ENCODE data around the gene CLCN2. TPM values are rescaled to one million over a fixed set of nuclear protein-coding genes. Genes with fewer than 3 reads are reported as not detected.
A peak's percentile ranks its signal among the peaks of the same experiment; 100 is the strongest.

The CLCN2 gene
- total RNA-seq, 4 donors from 2014 or later, result 0.77 to 20.8 (median 7.3) TPM

- intact Hi-C loops (cut with DNase I; ENCODE audit: low total_unique reads), result no loop called here
- Histone ChIP-seq H3K4me3 (no peak overlapping the region), H3K4me1 (peaks cover 0 to 5% of the 10 kb centered on the region in 2 donors), H3K36me3 (no peaks in the 10 kb centered on the region), H3K27me3 (no peaks in the 10 kb centered on the region), H3K27ac (no peak overlapping the region), H3K9me3 (no peaks in the 10 kb centered on the region)
- TF ChIP-seq CTCF (IDR thresholded peaks at IDR 0.05) (no peak), POLR2A (IDR thresholded peaks at IDR 0.05) (no peak)
- DNase-seq, result no peak
Observed at GRCh38 chr3:184296616-184297015, 64.8 kb downstream of the CLCN2 start.

Small RNA genes lying within 50 kb of the gene (small RNA-seq; reads per million reads assigned to genes)
- 859 reads per million, percentile 97 among the genes with 10 or more reads in this experiment for gene SNORD66

Other genes with a start within 250 kb of the CLCN2 start
- gene EIF2B5, start 226.2 kb downstream of the CLCN2 start, total RNA-seq, result 10 to 100 TPM in 3 of 4 donors, 1 to 10 TPM in 1; 6.5 to 48.0 (median 32.3) TPM
- gene DVL3, start 206.2 kb downstream of the CLCN2 start, total RNA-seq, result 10 to 100 TPM; 20.5 to 86.3 (median 57.4) TPM
- gene AP2M1, start 186.8 kb downstream of the CLCN2 start, total RNA-seq, result 100 to 1,000 TPM in 3 of 4 donors, 10 to 100 TPM in 1; 81.8 to 248 (median 172) TPM
- gene ABCF3, start 175.4 kb downstream of the CLCN2 start, total RNA-seq, result 10 to 100 TPM; 11.8 to 73.0 (median 36.8) TPM
- gene VWA5B2, start 132.0 kb downstream of the CLCN2 start, total RNA-seq, result under 1 TPM in 1 of 4 donors, not detected in 3; 0.35 TPM
- gene ALG3, start 112.6 kb downstream of the CLCN2 start, total RNA-seq, result 10 to 100 TPM; 16.5 to 77.1 (median 53.1) TPM
- 1 to 10 TPM in 3 of 4 donors, under 1 TPM in 1; 0.51 to 4.7 (median 2.2) TPM for gene EEF1AKMT4, start 111.9 kb downstream of the CLCN2 start, total RNA-seq
- gene CAMK2N2, start 100.1 kb downstream of the CLCN2 start, total RNA-seq, result not detected
- not detected for gene ECE2, start 85.6 kb downstream of the CLCN2 start, total RNA-seq
- gene PSMD2, start 62.4 kb downstream of the CLCN2 start, total RNA-seq, result 100 to 1,000 TPM; 117 to 275 (median 147) TPM
- 100 to 1,000 TPM; 133 to 269 (median 170) TPM for gene EIF4G1, start 47.0 kb downstream of the CLCN2 start, total RNA-seq
- 10 to 100 TPM; 13.2 to 42.6 (median 36.8) TPM for gene FAM131A, start 24.0 kb downstream of the CLCN2 start, total RNA-seq
- gene POLR2H, start 105 bp upstream of the CLCN2 start, total RNA-seq, result 100 to 1,000 TPM in 2 of 4 donors, 10 to 100 TPM in 2; 52.8 to 103 (median 82.7) TPM
- gene THPO, start 16.6 kb upstream of the CLCN2 start, total RNA-seq, result 1 to 10 TPM in 1 of 4 donors, under 1 TPM in 3; 0.29 to 4.7 (median 0.46) TPM
- gene CHRD, start 18.4 kb upstream of the CLCN2 start, total RNA-seq, result 10 to 100 TPM; 15.9 to 57.1 (median 30.7) TPM
- gene EPHB3, start 200.2 kb upstream of the CLCN2 start, total RNA-seq, result 10 to 100 TPM in 2 of 4 donors, 1 to 10 TPM in 2; 2.0 to 70.2 (median 19.7) TPM